Progenitor cell of endocrine pancreas (in vitro differentiated cells): ENCODE measurements around the gene ALDH1A1. TPM values are rescaled to one million over a fixed set of nuclear protein-coding genes. Genes with fewer than 3 reads are reported as not detected.

Experiments
- DNase-seq: peaks from one replicate; pipeline ENCODE4 v3.0.0; 2021; ENCODE audit warnings: low spot score; ENCODE audit not compliant: unreplicated experiment
- H3K27ac Mint-ChIP-seq: 2 replicates; pipeline ENCODE4 v1.8.0; 2021; ENCODE audit warnings: mild to moderate bottlenecking, moderate library complexity, mixed read lengths
- H3K27me3 Mint-ChIP-seq: 2 replicates; pipeline ENCODE4 v1.8.0; 2021; ENCODE audit warnings: mixed read lengths
- H3K36me3 Mint-ChIP-seq: 2 replicates; pipeline ENCODE4 v1.8.0; 2022; ENCODE audit warnings: mixed read lengths; ENCODE audit not compliant: insufficient read depth
- H3K4me1 Mint-ChIP-seq: 2 replicates; pipeline ENCODE4 v1.8.0; 2021; ENCODE audit warnings: low read depth, mixed read lengths
- H3K4me3 Mint-ChIP-seq: 2 replicates; pipeline ENCODE4 v1.8.0; 2021; ENCODE audit warnings: low read depth, mild to moderate bottlenecking, moderate library complexity, mixed read lengths
- H3K9me3 Mint-ChIP-seq: 2 replicates; pipeline ENCODE4 v1.8.0; 2021; ENCODE audit warnings: low read depth, mixed read lengths
- total RNA-seq: library from RNA; stranded (reverse); gene quantifications from 2 replicates; pipeline ENCODE4 v1.2.1, GENCODE V29; 2021
- TF ChIP-seq, protein P1 (sequence below): fragments of 200-600 bp; sonication (generic); IDR thresholded peaks from one replicate; pipeline ENCODE4 v1.5.0; 2021; ENCODE audit warnings: antibody characterized with exemption, mild to moderate bottlenecking; ENCODE audit not compliant: unreplicated experiment

The ALDH1A1 gene
- total RNA-seq, 1 donor from 2014 or later, result 188 TPM

DNA sequence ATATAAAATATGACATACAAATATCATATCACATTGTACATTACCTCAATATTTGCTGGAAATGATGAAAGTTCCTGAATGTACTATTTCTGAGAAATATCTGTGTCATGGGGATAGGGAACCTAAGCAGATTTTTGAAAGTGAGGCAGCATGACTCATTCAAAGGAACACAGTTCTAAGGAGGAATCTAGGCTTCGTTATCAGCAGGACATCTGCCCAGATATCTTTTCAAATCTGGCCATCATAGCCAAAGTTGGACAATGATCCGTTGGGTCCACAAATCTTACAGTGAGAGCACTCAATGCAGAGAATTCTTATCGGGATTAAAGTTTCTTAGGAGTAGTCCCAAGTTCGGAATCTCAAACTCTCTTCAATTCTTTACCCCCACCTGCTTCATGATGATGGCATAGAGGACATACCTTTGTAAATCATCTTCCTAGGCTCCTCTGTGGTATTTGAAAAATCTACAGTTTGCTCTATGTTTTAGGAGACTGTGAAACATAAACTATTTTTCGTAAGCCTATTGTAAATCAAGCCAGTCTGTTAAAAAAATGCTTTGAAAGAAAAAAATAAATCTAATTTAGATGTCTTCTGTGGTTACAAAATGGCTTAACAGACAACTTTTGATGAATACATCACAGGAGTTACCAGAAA is 29.4 kb upstream of the ALDH1A1 start:
- Mint-ChIP-seq H3K27ac (peak overlapping the region; percentile 98), H3K4me1 (peaks cover 44% of the 10 kb centered on the region), H3K4me3 (no peak overlapping the region), H3K27me3 (no peaks in the 10 kb centered on the region), H3K9me3 (peaks cover 7% of the 10 kb centered on the region), H3K36me3 (peaks cover 1% of the 10 kb centered on the region)
- DNase-seq, result no peak
- TF ChIP-seq, protein P1, sequence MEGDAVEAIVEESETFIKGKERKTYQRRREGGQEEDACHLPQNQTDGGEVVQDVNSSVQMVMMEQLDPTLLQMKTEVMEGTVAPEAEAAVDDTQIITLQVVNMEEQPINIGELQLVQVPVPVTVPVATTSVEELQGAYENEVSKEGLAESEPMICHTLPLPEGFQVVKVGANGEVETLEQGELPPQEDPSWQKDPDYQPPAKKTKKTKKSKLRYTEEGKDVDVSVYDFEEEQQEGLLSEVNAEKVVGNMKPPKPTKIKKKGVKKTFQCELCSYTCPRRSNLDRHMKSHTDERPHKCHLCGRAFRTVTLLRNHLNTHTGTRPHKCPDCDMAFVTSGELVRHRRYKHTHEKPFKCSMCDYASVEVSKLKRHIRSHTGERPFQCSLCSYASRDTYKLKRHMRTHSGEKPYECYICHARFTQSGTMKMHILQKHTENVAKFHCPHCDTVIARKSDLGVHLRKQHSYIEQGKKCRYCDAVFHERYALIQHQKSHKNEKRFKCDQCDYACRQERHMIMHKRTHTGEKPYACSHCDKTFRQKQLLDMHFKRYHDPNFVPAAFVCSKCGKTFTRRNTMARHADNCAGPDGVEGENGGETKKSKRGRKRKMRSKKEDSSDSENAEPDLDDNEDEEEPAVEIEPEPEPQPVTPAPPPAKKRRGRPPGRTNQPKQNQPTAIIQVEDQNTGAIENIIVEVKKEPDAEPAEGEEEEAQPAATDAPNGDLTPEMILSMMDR, result no peak

DNA sequence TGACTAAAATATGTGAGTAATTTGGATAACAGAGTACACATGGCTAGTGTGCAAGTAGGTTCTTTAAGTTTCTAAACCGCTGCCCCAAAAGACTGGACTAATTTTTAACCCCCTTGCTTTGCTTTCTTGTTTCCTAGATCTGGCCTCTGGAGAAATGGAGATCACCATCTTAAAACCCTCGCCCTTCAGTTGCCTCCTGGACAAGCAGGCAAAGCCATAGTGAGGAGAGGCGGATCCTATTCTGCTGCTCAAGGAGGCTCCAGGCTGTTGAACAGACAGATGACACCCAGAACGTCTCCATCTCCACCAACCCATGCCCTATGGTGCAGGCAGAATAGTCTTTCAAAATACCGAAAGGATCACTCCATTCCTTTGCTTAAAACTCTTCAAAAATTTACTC is 28.6 kb upstream of the ALDH1A1 start:
- Mint-ChIP-seq H3K27me3 (no peaks in the 10 kb centered on the region), H3K27ac (no peak overlapping the region), H3K4me1 (peaks cover 44% of the 10 kb centered on the region), H3K4me3 (no peak overlapping the region), H3K9me3 (peaks cover 7% of the 10 kb centered on the region), H3K36me3 (peaks cover 1% of the 10 kb centered on the region)
- TF ChIP-seq, protein P1, result no peak
- DNase-seq, result no peak

DNA sequence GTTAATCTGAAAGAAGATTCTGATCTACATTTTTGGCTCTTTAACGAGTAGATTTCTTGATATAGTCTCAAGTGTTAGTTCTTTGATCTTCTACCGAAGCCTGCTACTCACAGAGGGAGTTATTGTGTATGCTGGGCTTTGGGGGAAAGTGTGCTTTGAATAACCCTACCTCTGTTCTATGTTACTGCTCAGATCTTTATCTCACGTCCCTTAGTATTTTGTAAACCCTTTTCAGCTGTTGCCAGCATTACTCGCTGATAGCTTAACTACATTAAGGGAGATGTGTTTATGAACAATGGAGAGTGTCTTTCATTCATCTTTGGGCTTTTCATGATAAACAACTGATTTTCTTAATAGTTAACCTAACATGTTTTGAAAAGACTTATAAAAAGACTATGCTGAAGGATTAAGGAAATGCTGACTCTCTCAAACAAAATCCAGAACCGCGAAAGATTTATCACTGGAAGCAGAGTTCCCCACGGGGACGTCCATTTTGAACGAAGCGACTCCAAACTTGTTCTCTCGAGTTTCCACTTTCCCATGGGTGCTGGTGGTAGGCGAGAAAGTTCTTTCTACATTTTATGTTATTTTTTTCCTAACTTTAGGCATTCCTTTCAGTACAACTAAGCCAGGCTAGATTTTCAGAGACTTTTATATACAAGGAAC is 27.9 kb upstream of the ALDH1A1 start:
- peaks cover 43% of the 10 kb centered on the region for H3K4me1 Mint-ChIP-seq
- H3K27me3 Mint-ChIP-seq, result no peaks in the 10 kb centered on the region
- H3K9me3 Mint-ChIP-seq, result peaks cover 7% of the 10 kb centered on the region
- DNase-seq, result no peak
- TF ChIP-seq, protein P1, result no peak
- no peak overlapping the region for H3K4me3 Mint-ChIP-seq
- peak overlapping the region; percentile 82 for H3K27ac Mint-ChIP-seq
- H3K36me3 Mint-ChIP-seq, result peaks cover 1% of the 10 kb centered on the region

DNA sequence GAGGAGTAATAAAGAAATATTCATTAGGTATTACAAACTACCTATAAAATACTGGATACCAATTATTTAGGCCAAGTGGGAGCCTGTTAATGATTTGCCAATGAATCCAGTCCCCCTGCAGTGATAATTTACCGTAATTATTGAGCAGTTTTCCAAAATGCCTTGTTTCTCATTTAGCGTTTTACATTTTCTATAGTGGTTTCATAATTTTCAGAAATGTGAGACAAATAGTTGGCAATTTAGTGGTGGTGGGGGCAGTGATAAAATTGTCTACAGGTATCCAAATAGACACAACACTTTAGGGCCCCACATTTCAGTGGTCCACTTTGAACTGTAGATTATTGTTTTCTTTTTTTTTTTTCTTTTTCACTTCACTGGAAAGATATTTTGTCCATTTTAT is 27.3 kb upstream of the ALDH1A1 start:
- H3K27me3 Mint-ChIP-seq, result no peaks in the 10 kb centered on the region
- no peak overlapping the region for H3K4me3 Mint-ChIP-seq
- no peak for DNase-seq
- peak overlapping the region; percentile 82 for H3K27ac Mint-ChIP-seq
- peaks cover 38% of the 10 kb centered on the region for H3K4me1 Mint-ChIP-seq
- peaks cover 7% of the 10 kb centered on the region for H3K9me3 Mint-ChIP-seq
- H3K36me3 Mint-ChIP-seq, result peaks cover 1% of the 10 kb centered on the region
- TF ChIP-seq, protein P1, result no peak

DNA sequence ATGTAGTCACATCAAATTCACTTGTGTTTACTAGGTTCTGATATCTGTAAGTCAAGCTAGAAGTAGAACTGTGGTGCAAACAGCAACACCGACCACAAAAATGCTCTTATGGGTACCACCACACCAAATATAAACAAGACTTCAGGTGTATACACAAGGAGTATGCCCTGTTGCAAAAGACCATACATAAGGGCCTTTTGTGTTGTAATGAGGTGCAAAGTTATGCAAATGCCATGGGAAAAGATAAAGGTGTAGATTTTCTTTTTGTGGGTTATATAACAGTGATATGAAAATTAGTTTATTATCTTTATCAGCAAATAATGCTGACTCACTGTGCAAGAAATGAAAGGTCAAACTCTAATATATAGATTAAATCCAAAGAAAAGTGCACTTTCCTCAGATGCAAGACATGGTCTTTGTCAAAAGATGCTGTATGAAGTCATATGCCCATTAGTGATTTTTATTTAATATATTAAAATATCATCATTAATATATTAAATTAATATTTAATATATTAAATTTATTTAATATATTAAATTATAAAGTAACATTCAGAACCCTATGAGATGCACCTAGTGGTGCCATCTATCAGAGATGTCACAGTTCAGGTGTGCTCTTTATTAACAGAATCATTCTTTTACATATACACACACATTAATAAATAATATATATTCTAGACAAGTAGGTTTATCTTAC is 26.7 kb upstream of the ALDH1A1 start:
- Mint-ChIP-seq H3K27ac (no peak overlapping the region), H3K36me3 (peaks cover 1% of the 10 kb centered on the region), H3K4me1 (peaks cover 32% of the 10 kb centered on the region), H3K9me3 (peaks cover 7% of the 10 kb centered on the region), H3K27me3 (no peaks in the 10 kb centered on the region), H3K4me3 (no peak overlapping the region)
- DNase-seq, result no peak
- TF ChIP-seq, protein P1, result no peak
